Stimulated activated CD4-positive, alpha-beta T cell treated with anti-CD3 and anti-CD28 coated beads, TNF-alpha, amount 100 ng/mL, for 1 hour (primary cell): ENCODE data around the gene WFIKKN1.

Experiments used
- DNase-seq, 3 donors: peaks; one replicate each; pipeline ENCODE4 v3.0.0-alpha.2; 2020; ENCODE audit warnings: low read depth in 3 of 3, low spot score in 1 of 3

Gene WFIKKN1

DNA sequence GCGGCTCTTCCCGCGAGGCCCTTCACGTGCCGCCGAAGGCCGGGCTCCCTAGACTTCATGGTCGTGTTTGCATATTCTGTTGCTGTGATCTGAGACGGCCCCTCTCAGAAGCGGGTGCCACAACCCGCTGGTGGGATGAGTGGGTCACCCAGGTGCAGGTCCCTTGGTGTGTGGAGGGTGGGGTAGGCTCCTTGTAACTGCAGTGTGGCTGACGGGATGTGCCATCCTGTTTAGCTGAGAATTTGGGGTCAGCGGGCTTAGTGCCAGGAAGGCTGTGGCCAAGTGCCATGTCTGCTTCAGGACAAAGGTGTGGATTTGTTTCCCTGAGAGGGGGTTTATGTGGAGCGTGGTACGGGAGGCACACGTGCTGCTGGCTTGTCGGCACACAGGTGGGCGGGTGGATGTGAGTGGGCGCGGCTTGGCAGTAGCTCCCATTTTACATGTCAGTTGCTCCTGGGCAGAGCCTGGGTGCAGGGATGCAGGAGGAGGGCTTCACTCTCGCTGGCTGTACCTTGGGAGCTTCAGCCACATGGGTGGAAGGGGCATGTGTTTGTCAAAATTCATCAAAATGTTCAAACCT, 9.2 kb upstream of the WFIKKN1 start:
- no peak for DNase-seq

DNA sequence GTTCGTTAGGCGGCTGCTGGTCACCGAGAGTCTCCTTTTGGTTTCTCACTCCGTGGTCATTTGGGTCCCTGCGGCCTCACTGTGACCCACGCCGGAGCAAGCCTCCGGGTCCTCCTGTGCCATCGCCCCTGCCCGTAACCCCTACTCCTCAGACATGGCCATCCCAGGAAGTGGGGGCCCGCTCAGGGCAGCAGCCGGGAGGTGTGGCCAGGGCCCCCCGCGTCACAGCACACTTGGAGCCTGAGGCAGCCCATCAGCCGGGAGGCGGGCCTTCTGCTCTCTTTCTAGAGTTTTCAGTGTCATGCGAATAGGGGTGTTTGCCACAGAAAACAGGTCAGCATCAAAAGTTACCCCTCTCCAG, 7.9 kb upstream of the WFIKKN1 start:
- DNase-seq: no peak

DNA sequence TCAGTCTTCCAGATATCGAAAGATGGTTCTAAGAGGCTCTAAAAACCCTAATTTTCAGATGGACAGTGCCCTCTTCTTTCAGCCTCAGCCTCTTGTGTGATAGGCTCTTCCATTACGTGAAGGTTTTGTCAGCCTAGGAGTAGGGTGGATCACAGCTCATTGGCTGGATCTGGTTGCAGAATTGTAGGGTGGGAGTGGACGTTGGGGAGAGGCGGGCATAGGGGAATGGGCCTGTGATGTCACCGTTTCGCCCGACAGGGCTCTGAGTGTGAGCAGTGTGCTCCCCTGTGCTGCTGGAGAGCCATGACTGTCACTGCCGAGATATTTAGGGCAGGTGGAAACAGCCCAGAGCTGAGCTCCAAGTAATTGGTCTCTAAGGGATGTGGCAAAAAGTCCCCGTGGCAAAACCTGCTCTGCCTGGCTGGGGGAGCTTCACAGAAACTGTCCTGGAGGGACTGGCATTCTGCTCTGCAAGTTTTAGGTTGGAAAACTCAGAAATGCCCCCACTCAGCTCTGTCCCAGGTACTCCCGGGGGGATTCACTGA, 6.2 kb upstream of the WFIKKN1 start:
- DNase-seq: no peak

DNA sequence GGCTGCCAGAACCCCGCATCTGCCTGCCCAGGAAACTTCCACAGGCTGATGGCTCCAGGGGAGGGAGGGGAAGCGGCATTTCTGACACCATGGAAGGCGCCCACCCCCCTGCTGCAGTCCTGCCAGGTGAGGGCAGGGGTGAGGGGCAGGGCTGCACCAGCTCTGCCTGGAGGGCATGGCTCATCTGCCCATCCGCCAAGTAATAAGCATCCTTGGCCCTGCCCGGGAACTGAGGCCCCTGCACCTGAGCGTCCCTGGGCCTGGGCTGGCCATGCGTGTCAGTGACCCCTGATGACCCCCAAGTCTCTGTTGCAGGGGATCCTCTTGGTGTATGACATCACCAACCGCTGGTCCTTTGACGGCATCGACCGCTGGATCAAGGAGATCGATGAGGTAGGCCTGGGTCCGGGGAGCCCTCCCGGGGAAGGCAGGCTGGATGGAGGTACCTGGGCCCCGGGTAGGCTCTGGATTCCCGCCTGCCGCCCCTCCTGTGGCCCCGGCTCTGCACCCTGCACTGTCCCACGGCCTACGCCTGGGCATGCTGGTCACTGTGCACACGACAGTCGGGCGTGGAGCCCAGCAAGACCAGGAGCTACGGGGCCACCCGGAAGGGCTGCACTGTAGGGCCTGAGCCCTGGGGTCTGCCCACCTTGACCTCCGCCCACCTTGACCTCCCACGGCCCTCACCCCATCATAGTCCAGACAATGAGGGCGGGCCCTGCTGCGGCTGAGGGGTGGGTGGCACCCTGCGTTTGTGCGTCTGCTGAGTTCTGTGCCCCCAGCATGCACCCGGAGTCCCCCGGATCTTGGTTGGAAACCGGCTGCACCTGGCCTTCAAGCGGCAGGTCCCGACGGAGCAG, 5.4 kb upstream of the WFIKKN1 start:
- no peak for DNase-seq

DNA sequence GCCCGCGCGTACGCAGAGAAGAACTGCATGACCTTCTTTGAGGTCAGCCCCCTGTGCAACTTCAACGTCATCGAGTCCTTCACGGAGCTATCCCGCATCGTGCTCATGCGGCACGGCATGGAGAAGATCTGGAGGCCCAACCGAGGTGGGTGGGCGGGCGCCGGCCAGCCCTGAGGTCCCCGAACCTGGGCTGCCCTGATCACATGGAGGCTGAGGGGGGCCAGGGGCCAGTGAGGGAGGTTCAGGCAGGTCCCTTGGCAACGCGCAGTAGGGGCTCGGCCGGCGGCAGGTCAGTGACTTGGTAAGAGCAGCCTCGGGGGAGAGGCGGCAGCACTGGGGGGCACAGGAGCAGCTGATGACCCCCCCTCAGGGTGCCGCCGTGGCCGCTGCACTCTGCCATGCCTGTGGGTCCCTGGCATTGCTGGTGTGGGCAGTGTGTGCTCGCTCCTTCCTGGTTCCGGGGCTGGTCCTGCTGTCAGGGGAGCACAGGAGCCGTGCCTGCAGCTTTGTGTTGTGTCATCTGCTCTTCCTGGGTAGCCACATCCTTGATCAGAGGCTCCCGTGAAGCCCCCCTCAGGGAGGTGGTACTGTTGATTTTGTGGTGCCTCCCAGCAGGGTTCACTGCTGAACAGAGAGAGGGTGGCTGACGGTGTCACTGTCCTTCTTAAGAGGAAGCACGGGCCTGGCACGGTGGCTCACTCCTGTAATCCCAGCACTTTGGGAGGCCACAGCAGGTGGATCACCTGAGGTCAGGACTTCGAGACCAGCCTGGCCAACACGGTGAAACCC, 4.6 kb upstream of the WFIKKN1 start:
- DNase-seq: no peak

DNA sequence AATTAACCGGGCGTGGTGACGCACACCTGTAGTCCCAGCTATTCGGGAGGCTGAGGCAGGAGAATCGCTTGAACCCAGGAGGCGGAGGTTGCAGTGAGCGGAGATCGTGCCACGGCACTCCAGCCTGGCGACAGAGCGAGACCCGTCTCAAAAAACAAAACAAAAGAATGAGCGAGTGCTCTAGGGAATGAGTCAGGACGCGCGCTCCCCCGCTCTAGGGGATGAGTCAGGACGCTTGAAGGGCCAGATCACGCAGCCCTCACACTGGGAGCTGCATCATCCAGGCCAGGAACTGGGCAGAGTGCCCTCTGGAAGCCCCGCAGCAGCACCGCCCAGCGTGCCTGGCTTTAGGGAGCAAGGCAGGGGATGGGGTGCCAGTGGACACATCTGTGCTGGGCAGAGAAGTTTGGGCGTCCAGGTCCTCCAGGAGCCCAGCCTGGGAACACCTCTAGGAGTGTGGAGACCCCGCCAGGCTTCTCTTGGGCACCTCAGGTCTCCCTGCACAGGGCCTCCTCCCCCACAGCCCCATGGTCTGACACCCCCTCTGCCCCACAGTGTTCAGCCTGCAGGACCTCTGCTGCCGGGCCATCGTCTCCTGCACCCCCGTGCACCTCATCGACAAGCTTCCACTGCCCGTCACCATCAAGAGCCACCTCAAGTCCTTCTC, 3.9 kb upstream of the WFIKKN1 start:
- no peak for DNase-seq

DNA sequence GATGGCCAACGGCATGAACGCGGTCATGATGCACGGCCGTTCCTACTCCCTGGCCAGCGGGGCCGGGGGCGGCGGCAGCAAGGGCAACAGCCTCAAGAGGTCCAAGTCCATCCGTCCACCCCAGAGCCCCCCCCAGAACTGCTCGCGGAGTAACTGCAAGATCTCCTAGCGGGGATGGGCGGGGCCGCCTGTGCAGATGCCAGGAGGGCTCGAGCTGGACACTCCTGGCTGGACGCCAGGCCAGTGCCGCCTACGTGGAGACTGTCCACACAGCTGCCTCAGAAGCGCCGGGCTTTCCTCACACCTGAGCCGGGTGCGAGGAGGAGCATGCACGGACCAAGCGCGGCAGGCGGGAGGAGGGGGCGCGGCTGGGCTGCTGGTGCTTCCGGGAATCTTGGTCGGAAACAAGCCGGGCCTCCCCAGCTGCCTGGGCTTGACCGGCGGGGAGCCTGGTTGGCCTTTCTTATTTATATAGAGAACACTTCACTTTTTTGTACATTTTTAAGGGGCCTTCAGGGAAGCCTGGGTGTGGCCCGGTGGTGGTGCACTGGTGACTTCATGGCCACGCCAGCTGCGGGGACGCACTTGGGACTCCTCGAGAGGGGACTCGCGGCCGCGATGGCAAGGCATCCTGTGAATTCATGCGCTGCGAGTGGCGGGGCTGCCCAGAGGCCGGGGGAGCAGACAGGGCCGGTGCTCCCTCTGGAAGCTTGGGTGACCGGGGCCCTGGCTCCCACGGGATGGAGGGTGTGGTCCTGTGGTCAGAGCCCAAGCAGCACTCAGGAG, 3.1 kb upstream of the WFIKKN1 start:
- DNase-seq: no peak

DNA sequence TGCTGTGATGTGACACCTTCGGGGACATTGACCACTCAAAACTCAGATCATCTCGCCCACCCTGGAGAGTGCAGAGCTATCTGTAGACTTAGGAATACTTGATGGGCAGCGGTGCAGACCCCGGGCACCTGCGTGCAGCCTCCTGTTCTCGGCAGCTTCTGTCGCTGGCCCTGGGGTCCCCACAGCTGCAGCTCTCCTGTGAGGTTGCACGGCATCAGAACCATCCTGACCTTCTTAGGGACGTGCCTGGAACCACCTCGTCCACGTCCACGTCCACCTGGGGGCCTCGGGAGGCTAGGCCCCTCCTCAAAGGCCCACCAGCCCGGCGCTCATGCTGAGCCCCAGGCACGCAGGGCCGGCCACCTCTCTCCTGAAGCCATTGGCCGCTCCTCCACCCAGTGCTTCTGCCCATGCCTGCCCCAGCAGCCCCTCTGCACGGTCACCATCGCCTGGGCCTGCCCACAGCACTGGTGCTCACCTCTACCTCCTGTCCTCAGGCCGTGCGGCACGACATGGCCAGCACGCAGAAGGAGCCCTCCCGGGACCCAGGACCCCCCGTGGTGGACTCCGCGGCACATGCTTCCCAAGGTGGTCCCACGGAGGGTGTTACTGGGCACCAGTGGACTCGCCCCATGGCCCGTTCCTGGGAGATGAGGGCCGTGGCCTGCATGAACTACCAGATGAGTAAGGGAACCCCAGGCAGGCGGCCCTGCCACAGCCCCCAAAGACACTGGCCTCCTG, 2.3 kb upstream of the WFIKKN1 start:
- no peak for DNase-seq

DNA sequence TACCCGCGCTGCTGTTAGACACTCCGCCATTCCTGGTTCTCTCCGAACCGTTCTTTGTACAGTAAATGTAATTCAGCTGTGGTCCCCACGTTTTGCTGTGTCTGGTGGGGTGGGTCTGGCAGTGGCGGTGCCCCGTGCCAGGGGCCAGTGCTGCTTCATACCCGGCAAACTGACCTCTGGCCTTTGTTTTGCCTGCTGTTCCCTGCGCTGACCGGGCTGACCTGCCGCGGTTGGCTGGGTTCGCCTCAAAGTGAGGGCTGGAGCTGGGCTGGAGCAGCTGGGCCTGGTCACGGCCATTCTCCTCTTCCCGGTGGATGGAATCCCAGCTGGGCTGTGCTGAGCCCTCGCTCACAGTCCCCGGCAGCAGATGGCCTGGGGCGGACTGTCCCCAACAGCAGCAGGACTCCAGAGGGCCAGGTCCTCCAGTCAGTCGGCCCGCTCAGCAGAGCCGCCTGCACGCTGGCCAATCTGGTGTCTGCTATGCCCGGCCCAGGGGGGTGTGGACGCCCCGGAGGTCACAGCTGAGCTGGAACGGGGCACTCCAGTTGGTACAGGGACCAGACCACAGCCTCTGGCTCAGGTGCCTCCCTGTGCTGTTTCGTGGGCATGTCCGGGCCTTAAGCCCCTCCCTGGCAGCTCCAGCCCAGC, 1.5 kb upstream of the WFIKKN1 start:
- DNase-seq: no peak

DNA sequence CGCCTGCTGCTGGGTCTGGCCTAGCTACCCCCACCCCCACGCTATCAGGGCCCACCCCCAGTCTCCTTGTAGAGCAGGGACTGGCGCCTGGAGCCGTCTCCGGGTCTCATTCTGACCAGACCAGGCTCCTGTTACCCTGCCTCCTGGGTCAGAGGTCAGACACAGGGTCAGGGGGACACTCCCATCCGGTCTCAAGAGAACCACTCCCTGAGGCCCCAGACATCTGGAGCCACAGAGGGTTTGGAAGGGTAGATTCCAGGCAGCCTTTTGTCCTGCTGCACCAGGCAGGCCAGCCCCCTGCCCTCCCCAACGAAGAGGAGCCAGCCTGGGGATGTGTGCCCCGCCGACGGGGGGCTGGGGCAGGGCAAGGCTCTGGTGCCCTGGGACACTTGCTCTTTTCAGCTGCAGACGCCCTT, 944 bp upstream of the WFIKKN1 start:
- DNase-seq: no peak

DNA sequence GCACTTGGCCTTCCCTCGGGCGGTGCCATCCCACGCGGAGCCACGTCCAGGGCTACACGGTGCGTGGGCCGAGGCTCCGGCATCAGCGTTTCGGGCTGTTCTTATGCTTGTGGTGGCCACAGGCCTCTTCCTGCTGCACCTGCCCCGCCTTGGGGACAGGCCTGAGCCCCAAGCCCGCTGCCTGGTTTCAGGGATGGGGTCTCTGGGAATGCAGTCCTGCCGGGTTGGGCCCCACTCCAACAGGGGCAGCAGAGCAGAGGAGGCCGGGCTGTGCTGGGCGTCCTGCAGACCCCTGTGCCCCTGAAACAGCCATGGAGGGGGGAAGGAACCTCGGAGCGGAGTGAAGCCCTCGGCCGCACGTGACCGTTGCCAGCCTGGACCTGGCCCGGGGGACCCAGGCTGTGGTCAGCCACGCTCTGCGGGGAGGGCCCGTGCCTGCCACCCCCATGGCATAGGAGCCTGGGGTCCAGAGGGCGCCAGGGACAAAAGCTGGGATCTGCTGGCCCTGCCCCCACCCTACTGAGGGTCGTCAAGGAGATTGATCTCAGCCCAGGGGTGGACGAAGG, 453 bp upstream of the WFIKKN1 start:
- DNase-seq: no peak

DNA sequence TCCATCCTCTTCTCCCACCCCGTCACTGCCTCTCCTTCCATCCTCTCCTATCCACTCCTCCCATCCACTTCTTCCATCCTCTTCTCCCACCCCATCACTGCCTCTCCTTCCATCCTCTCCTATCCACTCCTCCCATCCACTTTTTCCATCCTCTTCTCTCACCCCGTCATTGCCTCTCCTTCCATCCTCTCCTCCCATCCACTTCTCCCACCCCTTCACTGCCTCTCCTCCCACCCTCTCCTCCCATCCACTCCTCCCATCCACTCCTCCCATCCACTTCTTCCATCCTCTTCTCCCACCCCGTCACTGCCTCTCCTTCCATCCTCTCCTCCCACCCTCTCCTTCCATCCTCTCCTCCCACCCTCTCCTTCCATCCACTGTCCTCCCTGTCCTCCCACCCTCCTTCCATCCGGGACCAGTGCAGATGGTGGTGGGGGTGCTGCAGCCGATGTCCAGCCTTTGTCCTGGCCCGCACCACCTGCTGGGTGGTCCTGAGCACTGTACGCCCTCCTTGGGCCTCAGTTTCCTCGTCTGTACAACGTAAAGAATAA, 1.1 kb downstream of the WFIKKN1 start:
- DNase-seq: no peak

DNA sequence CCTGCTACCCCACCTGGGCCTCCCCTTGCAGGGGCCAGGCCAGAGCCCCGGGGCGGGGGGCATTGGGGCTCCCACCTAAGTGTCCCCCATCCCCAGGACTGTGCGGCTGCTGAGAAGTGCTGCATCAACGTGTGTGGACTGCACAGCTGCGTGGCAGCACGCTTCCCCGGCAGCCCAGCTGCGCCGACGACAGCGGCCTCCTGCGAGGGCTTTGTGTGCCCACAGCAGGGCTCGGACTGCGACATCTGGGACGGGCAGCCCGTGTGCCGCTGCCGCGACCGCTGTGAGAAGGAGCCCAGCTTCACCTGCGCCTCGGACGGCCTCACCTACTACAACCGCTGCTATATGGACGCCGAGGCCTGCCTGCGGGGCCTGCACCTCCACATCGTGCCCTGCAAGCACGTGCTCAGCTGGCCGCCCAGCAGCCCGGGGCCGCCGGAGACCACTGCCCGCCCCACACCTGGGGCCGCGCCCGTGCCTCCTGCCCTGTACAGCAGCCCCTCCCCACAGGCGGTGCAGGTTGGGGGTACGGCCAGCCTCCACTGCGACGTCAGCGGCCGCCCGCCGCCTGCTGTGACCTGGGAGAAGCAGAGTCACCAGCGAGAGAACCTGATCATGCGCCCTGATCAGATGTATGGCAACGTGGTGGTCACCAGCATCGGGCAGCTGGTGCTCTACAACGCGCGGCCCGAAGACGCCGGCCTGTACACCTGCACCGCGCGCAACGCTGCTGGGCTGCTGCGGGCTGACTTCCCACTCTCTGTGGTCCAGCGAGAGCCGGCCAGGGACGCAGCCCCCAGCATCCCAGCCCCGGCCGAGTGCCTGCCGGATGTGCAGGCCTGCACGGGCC, 1.9 kb downstream of the WFIKKN1 start:
- DNase-seq: no peak

DNA sequence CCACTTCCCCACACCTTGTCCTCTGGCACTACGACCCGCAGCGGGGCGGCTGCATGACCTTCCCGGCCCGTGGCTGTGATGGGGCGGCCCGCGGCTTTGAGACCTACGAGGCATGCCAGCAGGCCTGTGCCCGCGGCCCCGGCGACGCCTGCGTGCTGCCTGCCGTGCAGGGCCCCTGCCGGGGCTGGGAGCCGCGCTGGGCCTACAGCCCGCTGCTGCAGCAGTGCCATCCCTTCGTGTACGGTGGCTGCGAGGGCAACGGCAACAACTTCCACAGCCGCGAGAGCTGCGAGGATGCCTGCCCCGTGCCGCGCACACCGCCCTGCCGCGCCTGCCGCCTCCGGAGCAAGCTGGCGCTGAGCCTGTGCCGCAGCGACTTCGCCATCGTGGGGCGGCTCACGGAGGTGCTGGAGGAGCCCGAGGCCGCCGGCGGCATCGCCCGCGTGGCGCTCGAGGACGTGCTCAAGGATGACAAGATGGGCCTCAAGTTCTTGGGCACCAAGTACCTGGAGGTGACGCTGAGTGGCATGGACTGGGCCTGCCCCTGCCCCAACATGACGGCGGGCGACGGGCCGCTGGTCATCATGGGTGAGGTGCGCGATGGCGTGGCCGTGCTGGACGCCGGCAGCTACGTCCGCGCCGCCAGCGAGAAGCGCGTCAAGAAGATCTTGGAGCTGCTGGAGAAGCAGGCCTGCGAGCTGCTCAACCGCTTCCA, 2.7 kb downstream of the WFIKKN1 start:
- no peak for DNase-seq

DNA sequence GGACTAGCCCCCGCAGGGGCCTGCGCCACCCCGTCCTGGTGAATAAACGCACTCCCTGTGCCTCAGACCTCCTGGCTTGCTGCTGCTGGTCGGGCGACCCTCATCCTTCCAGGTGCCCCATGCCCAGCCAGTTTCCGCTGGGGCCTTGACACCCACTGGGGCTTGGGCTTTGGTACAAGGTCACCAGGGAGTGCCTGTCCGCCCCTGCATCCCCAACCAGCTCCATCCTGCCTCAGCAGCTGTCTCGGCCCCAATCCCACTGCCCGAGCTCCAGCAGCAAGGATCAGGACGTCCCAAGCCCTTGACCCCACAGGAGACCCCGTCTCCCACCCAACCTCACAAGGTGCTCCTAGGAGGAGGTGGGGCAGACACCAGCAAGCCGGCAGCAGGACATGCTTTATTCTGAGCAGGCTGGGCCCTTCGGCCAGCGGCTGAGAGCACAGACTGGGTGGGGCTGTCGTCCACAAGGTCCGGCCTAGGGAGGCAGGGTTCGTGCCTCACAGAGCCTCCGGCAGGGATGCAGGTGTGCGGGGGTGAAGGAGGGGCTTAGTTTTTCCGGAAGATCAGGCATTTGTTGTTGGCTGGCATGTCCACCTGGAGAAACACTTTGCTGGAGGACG, 3.4 kb downstream of the WFIKKN1 start:
- DNase-seq: no peak

DNA sequence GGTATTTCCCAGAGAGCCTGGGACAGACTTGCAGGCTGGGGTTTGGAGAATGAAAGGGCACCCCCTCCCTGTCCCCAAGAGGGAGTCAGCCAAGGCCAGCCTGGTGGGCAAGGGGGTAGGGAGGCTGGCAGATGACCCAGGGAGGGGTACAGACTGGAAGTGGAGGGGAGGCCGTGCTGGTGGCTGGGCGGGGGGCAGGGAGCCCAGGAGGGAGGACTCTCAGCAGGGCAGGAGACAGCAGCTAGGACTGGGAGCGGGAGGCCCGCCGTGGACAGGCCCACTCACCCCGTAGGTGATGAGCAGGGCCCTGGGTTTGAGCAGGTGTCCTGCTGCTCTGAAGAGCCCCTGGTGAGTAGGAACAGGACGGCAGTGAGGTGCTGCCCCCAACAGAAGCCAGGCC, 4.2 kb downstream of the WFIKKN1 start:
- no peak for DNase-seq
